Fibroblast of skin of back (primary cell): Measurements from ENCODE around the gene GRAMD4.

Experiments
- DNase-seq: peaks from one replicate; pipeline ENCODE4 v3.0.0-alpha.2; 2013

GRAMD4 gene

GRCh38 chr22:46695346-46696228, 75.4 kb downstream of the GRAMD4 start:
- DNase-seq: no peak

GRCh38 chr22:46696229-46696518, 76.0 kb downstream of the GRAMD4 start:
- DNase-seq: no peak

- DNase-seq: no peak
Observed at GRCh38 chr22:46696614-46697013, 76.4 kb downstream of the GRAMD4 start.

- DNase-seq: no peak
Observed at GRCh38 chr22:46697811-46698515, 77.8 kb downstream of the GRAMD4 start.

- no peak for DNase-seq
Observed at GRCh38 chr22:46699091-46699490, 78.9 kb downstream of the GRAMD4 start.

GRCh38 chr22:46701262-46701661, 81.1 kb downstream of the GRAMD4 start:
- no peak for DNase-seq

GRCh38 chr22:46703171-46703995, 83.2 kb downstream of the GRAMD4 start:
- DNase-seq: no peak

- no peak for DNase-seq
Observed at GRCh38 chr22:46703996-46704370, 83.8 kb downstream of the GRAMD4 start.

GRCh38 chr22:46706060-46706459, 85.9 kb downstream of the GRAMD4 start:
- DNase-seq: no peak

GRCh38 chr22:46707305-46707704, 87.1 kb downstream of the GRAMD4 start:
- DNase-seq: no peak

- no peak for DNase-seq
Observed at GRCh38 chr22:46707827-46708570, 87.8 kb downstream of the GRAMD4 start.

GRCh38 chr22:46708766-46709330, 88.7 kb downstream of the GRAMD4 start:
- DNase-seq: no peak

- no peak for DNase-seq
Observed at GRCh38 chr22:46710806-46711205, 90.6 kb downstream of the GRAMD4 start.

GRCh38 chr22:46712288-46712687, 92.1 kb downstream of the GRAMD4 start:
- DNase-seq: no peak

GRCh38 chr22:46714550-46714949, 94.4 kb downstream of the GRAMD4 start:
- no peak for DNase-seq

- no peak for DNase-seq
Observed at GRCh38 chr22:46719921-46720320, 99.7 kb downstream of the GRAMD4 start.

- DNase-seq: no peak
Observed at GRCh38 chr22:46721501-46722085, 101.4 kb downstream of the GRAMD4 start.

GRCh38 chr22:46723882-46724281, 103.7 kb downstream of the GRAMD4 start:
- DNase-seq: no peak

GRCh38 chr22:46725096-46725495, 104.9 kb downstream of the GRAMD4 start:
- DNase-seq: no peak

- DNase-seq: no peak
Observed at GRCh38 chr22:46726066-46726985, 106.1 kb downstream of the GRAMD4 start.

- no peak for DNase-seq
Observed at GRCh38 chr22:46726986-46727317, 106.8 kb downstream of the GRAMD4 start.
